HG02610 (cell line): ENCODE results near the gene POLE.

ENCODE experiments used
- ATAC-seq: cut with Tn5 transposase; IDR thresholded peaks from one replicate; pipeline ENCODE4 v1.9.1; 2021; ENCODE audit warnings: mild to moderate bottlenecking, moderate library complexity; ENCODE audit not compliant: unreplicated experiment

Gene POLE

DNA sequence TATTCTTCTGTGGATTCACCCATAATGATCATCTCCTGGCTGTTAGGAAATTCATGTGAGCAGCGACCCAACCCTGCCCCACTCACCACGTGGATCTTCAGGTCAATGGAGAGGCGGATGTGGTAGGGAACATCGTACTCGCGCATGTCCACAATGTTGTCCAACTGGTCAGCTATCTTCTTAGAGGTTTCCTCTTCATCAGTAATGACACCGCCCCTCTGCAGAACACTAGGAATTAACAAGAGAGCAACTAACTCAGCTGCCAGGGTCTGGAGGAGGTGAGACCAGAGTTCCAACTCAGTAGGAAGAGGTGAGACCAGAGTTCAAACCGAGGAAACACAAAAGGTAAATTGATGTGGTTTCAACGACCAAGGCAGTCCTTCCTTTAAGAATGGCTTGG lies 9.7 kb downstream of the POLE start:
- ATAC-seq: no peak

DNA sequence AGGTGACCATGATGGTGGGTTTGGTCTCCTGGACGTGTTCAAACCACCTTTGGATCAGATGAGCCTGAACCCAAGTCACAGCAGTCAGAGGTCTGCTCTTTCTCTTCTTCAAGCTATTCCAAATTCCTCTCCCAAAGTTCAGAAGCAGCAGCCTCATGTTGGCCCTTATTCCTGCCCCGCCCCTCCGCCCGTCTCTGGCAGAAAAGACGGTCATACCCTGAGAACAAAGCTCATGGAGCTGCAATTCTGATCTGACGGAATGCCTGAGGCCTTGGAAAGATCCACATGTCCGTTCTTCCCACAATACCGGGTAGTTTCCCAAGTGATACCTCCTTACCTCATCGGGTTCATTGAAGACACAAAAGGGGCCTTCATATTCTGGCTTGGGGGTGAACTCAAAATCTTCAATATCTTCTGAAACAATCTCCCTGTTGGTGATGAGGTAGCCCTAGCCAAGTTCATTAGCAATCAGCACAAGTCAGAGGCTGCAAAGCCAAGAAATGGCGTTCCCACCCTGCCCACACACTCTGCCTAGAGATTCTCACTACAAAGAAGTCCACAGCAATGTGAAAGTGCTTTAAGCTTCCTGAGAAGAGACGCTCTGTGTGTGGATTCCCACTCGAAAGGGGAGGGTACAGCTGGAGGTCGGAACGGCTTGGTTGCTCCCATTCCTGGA lies 11.2 kb downstream of the POLE start:
- no peak for ATAC-seq

DNA sequence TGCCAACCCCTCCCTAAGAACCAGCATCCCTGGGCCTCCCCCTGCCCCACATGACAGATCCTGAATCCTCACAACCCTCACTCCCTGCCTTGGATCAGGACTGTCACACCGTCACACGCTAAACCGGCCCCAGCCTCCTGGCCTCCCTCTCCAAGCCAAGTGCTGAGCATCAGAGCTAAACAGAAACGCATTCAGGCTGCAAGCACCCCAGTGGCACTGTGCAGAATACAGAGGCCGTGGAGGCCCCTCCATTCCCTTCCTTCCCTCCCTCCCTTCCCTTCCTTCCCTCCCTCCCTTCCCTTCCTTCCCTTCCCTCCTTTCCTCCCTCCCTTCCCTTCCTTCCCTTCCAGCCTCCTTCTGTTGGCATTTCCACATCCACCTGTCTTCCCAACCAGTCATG lies 12.6 kb downstream of the POLE start:
- ATAC-seq: no peak

DNA sequence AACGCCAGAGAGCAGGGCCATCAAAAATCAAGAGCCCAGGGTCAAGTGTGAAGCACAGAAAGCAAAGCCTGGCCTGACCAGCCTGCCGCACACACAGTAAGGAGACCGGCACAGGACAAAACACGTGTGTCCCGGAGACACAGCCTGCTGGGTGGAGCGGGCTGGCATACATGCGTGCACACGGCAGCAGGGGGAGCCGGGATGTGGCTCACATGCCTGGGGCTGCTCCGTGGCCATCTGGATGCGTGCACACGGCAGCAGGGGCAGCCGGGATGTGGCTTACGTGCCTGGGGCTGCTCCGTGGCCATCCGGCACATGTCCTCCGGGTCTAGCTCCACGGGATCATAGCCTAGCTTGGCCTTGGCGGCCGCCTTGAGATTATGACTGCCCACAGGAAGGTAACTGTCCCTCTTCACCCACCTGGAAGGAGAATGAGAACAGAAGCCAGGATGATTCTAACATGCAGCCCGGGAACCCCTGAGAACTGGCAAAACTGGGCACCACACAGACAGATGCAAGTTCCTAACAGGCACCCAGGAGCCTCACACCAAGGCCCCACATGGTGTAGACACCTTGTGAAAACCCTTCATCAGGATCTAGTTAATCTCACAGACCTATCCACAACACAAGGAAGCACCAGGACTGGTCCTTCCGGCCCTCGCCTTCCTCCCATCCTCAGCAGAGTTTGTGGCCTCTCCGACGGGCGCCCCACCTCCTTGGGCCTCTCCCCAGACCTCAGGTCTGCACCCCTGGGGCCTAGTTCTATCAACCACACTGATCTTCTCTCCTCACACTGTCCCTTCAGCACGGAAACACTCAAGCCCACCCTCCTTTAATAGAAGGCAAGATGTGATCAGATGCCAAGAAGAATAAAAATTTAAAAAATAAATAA lies 13.6 kb downstream of the POLE start:
- ATAC-seq: no peak

DNA sequence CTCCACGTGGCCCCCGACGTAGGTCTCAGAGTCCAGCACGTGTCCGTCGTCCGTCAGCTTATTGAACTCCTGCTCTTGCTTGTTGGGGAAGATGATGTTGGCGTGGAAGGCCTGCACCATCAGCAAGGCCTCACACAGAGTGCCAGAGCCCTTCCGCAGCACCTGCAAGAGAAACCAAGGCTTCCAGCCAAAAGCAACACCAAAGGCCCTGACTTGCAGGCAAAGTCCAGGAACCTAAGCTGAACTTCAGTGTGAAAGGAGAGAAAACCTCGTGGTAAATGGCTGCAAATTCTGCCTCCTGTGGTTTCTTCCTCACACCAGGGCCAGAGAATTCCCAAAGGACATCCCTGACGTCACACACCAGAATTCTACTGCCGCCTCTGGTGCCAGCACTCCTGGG lies 14.5 kb downstream of the POLE start:
- ATAC-seq: no peak

DNA sequence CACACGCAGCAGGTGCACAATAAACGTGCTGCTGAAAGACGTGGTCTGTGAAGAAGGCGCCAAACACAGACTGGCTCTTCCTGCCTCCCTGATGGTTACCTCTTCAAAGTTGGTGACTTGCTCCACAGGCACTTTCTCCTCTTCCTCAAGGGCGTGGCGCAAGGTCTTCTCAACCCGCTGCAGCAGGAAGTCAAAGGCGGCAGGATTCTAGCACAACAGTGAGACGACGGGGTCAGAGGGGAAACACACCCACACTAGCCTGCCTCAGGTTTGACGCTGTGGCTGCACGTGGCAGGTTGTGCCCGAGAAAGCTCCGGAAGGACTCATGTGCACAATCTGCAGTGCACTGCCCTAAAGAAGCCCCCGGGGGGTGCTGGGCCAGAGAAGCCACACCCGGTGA lies 15.0 kb downstream of the POLE start:
- ATAC-seq: no peak

DNA sequence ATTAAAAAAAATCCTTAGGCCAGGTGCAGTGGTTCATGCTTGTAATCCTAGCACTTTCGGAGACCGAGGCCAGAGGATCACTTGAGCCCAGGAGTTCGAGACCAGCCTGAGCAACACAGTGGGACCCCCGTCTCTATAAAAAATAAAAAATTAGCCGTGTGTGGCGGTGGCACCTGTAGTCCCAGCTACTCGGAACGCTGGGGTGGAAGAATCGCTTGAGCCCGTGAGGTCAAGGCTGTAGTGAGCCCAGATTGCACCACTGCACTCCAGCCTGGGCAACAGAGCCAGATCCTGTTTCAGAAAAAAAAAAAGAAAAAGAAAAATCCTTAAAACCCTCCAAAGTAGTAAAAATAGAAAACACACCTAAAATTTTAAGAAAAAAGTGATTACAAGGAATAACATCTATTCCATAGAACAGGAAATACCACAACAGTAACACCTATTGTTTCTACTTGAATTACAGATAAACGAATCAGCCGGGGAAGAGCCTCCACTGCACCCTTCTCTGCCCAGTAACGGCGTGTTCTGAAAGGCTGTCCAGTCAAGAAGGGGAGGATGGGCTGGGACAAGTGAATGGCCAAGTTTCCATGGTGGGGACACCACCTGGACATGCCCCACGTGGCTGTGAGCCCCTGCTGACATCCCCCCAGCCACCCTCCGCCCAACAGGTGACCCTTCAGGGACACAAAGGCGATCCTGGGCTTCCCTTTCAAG lies 17.8 kb downstream of the POLE start:
- no peak for ATAC-seq

DNA sequence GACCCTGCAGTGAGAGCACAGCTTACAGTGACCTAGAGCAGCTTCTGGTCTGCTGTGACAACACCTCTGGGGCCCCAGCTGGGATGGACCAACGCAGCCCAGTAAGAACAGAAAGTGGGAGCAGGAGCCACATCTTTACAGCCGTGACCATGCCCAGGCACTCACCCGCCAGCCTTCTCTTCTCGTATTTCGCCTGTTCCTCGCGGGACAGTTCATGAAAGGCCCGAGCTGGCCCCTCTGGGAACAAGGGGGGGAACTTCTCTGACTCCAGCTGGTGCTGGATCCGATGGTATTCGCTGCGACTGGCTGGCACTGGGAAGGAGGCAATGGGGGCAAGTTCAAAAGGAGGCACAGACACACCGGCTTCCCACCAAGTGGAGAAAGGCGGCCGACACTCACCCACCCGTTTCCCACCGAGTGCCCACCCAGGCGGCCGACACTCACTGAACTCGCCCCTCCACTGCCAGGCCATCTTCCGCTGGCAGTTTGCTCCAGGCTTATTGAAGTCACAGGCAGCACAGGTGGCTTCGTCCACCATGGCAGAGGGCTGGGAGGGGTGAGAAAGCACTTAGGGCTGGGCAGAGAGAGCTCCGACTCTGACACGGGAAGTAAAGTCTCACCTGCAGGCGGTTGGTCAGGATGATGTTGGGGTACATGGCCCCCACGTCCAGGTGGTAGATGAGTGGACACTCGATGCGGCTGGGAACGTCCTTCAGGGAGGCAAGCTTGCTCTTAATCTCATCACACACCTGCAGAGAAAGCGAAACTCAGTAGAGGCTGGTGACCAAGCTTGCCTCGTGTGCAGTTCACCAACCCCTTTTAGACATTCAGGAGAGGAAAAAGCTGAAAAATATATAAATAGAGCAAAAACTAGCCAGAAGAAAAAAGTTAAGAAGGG lies 18.7 kb downstream of the POLE start:
- ATAC-seq: no peak

DNA sequence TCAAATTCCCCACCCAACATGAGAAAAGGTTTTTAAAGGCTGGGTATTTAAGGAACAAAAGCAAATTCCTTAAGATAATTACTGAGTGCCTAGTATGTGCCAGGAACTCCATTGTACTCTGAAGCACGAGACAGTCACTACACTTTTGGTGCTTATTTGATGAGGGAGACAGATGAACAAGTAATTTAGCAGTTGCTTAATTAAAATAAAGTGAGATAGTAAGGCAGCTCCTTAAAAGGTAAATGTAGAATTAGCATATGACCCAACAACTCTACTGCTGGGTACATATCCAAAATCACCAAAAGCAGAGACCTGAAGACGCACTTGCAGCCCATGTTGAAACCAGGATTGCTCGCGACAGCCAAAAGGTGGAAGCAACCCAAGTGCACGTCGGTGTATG lies 21.3 kb downstream of the POLE start:
- no peak for ATAC-seq

DNA sequence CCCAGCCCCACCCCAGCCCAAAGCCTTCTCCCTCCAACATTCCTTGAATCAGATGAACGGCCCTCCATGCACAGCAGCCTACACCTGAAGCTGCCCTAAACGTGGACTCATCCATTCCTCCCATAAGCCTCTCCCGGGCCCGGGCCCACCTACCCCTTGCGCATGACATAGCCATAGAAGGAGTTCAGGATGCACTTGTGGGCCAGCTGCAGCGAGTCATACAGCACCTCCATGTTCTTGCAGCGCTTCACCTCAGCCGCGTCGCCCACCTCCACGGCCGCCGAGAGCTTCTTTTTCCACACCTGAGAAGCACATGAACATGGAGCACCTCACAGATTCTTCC lies 22.0 kb downstream of the POLE start:
- no peak for ATAC-seq

DNA sequence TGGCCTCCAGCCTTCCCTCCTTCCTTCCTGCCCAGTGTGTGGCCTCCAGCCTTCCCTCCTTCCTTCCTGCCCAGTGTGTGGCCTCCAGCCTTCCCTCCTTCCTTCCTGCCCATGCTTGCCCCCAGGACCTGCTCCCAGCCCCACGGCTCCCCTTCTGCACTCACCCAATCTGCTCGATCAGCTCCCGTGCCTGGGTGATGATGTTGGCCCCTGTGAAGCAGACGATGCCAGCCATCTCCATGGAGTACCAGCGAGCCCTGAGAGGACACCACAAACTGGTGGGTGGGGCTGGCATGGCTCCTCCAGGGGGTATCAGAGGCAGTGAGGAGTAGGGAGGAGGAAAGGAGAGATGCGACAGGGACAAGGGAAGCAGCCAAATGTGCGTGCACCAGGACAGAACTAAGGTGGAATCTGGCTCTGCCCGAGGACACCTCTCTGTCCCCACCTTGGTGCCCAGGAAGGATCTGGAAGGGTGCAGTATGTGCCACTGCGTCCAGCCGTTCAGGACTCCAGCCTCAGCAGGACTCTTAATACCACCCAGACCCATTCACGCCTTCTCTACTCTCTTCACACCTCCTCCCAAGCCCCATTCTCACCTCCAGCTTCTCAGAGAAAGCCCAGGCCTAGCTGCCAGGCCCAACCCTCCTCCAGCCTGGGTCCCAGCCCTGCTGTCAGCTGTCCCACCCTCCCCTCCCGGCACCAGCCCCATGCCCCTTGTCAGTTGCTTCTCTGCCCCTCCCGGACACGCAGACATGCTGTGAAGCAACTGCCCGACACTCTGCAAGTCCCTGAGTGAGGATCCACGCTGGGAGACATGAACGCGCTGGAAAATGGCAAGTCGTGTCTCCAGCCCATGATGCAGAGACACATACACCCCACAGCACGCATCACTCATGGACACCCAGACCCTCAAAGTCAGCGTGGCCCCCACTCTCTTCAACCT lies 22.7 kb downstream of the POLE start:
- ATAC-seq: no peak

DNA sequence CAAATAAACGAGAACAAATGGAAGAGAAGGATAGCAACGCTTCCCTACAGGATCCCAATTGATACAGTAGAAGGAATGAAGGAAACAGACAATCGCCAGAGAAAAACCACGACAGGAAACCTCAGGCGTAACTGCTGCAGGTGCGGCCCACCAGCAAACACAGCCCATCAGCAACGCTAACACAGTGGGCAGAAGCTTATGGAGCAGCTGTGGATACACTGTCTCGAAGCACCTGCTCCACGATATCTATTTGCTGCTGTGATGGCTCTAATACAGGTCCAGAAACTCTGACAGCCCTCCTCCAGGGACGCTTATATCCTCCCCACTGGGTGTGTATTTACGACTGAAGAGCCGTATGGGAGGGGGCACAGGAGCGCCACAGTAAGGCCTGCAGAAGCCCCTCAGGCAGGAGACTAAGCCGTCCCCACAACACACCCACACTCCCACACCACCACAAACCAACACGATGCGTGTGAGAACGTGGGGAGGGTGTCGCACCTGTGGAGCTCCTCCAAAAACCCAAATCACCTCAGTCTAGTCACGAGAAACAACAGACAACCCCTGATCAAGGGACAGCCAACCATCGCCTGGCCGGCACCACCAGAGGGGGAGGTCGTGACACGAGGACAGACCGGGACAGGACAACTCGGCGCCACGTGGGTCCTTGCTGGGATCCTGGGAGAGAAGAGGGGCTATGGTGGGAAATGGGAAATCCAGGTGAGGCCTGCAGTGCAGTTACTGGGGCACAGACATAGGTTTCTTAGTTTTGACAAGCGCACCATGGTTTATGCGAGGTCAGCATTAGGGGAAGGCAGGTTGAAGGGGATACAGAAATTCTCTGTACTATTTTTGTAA lies 24.0 kb downstream of the POLE start:
- no peak for ATAC-seq

DNA sequence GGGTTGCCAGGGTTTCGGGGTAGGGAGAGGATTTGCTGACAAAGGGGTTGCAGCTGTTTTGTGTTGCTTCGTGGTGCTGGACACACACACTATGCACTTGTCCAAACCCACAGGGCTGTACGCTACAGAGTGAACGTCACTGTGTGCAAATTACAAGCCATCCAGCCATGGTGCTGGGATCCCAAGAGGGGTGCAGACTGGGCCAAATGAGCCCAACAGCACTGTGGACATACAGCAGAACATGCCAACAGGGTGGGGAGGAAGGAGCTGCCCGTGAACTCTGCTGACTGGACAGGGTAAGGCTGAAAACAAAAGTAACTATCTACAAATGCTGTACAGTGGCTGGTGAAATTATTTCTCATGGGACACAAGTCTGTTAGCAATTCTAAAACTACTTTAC lies 25.2 kb downstream of the POLE start:
- ATAC-seq: no peak

DNA sequence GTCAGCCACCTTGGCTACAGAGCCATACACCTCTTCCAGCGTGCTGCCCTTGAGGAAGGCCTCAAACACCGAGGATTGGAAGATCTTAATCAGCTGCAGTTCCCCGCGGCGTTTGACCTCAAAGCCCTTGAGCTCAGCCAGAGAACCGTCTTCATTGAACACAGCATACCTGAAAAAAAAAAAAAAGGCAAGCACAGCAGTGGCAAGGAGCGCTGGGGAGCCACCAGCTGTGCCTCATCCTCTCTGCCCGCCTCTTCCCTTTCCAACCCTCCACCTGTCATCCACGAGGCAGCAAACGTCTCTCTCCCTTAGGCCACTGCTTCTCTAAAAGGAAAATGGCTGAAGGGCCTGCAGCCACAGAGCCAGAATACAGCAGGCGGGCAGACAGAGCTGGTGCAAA lies 26.1 kb downstream of the POLE start:
- no peak for ATAC-seq

DNA sequence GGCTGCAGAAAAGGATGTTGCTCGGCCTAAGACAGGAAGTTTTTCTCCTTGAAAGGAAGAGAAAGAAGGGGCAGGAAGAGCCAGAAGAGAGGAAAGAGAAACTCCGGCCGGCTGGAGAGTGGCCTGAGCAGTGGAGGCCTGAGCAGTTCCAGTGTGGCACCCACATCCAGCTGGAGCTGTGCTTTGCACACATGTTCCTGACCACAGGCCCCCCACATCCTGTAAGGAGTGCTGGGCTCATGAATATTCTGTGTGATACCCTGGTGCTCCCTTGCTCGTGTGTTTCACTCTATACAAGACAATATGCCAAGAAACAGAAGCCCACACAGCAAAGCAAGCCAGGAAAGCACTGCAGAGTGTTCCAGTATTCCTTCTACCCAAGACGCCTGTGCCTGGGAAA lies 27.1 kb downstream of the POLE start:
- no peak for ATAC-seq

DNA sequence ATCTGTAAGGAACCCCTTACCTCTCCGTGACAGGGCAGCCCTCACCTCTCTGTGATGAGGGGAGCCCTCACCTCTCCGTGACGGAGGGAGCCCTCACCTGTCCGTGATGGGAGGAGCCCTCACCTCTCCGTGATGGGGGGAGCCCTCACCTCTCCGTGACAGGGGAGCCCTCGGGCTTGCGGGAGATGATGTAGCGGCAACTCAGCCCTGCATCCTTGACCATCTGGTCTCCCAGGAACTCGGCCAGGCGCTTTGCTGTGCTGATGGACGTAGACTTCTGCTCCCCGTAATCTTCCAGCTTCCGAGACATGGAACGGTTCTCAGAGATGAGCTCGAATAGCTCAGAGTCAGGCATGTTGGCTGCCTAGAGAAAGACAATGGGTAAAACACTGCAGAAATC lies 28.0 kb downstream of the POLE start:
- ATAC-seq: no peak

DNA sequence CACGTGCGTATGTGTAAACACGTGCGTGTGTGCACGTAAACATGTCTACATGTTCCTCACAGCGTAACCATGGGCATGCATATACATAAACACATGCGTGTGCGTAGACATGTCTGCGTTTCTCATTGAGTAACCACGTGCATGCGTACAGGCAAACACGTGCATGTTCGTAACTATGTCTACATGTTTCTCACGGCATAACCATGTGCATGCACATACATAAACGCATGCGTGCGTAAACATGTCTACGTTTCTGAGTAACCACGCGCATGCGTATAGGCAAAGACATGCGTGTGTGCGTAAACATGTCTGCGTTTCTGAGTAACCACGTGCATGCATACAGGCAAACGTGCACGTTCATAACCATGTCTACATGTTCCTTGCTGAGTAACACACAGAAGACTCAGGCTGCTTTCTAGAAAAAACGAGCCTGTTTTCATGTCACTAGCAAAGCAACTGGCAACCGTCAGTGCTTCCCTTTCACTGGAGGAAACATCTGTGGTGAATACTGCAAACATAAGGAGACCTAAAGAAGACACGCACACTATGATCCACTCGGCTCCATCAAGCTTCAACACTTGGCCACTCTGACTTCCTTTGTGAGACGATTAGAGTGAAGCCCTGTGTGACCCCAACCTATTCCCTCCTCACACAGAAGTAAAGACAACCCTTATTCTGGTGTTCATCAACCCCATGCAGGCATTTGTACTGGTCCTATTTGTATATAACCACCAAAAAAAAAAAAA lies 28.8 kb downstream of the POLE start:
- no peak for ATAC-seq

DNA sequence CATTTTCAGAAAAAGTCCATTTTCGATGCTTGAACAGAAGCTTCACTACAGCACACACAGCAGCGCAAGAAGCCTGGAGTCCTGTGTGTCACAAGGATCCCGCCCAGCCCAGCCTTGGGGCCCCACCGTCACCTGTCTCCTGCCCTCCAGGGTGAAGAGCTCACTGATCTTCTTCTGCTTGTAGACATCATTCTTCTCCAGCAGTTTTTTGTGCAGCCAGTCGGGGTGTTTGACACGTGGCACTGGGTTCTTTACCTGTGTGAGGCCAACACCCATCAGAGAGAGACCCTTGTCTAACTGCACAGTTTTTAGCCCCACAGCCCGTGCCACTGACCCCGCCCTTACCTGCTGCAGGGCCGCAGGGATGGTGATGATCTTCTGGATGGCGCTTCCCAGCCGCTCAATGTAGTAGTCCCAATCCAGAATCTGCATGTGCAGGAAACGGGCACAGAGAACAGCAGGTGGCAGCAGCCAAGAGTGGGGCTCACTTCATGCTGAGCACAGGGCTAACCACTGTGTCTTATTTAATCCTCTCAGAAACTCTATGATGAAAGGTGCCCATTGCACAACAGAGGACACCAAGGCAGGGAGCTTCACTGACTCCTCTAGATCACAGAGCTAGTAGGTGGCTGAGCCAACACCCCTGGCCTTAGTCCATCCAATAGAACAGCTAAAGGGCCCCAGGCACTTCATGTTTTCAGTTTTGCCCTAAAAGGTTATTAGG lies 30.0 kb downstream of the POLE start:
- ATAC-seq: no peak
